ENCODE data around the gene FGF19.

- TF ChIP-seq CTCF (IDR thresholded peaks at IDR 0.05) (no peak), ZNF138 (CRISPR knock-in tag; conservative IDR thresholded peaks at IDR 0.05) (no peak), NR3C1 (CRISPR knock-in tag; conservative IDR thresholded peaks at IDR 0.05; ENCODE audit: low read depth) (no peak), HMGXB4 (CRISPR knock-in tag; IDR thresholded peaks at IDR 0.05) (no peak), FOXP4 (CRISPR knock-in tag; IDR thresholded peaks at IDR 0.05) (no peak), SP1 (CRISPR knock-in tag; conservative IDR thresholded peaks at IDR 0.05) (no peak), FOXJ3 (CRISPR knock-in tag; IDR thresholded peaks at IDR 0.05; ENCODE audit: borderline replicate concordance) (no peak), JUN (CRISPR knock-in tag; IDR thresholded peaks at IDR 0.05) (no peak), CREB1 (CRISPR knock-in tag; IDR thresholded peaks at IDR 0.05) (no peak), IRF1 (CRISPR knock-in tag; IDR thresholded peaks at IDR 0.05) (no peak)
- TF ChIP-seq, protein P1, sequence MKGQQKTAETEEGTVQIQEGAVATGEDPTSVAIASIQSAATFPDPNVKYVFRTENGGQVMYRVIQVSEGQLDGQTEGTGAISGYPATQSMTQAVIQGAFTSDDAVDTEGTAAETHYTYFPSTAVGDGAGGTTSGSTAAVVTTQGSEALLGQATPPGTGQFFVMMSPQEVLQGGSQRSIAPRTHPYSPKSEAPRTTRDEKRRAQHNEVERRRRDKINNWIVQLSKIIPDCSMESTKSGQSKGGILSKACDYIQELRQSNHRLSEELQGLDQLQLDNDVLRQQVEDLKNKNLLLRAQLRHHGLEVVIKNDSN (CRISPR knock-in tag; IDR thresholded peaks at IDR 0.05): no peak
- TF ChIP-seq, protein P2, sequence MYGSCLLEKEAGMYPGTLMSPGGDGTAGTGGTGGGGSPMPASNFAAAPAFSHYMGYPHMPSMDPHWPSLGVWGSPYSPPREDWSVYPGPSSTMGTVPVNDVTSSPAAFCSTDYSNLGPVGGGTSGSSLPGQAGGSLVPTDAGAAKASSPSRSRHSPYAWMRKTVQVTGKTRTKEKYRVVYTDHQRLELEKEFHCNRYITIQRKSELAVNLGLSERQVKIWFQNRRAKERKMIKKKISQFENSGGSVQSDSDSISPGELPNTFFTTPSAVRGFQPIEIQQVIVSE (CRISPR knock-in tag; IDR thresholded peaks at IDR 0.05; ENCODE audit: borderline replicate concordance): no peak
- TF ChIP-seq, protein P3, sequence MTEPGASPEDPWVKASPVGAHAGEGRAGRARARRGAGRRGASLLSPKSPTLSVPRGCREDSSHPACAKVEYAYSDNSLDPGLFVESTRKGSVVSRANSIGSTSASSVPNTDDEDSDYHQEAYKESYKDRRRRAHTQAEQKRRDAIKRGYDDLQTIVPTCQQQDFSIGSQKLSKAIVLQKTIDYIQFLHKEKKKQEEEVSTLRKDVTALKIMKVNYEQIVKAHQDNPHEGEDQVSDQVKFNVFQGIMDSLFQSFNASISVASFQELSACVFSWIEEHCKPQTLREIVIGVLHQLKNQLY (CRISPR knock-in tag; IDR thresholded peaks at IDR 0.05): no peak
These were observed 29.1 kb upstream of the FGF19 start for GRCh38 chr11:69732910-69733309.

All from WTC11 (cell line).